ENCODE data around the gene GALNS.
A peak's percentile ranks its signal among the peaks of the same experiment; 100 is the strongest.
"Not testable (repeated sequence)": the region's sequence is repeated elsewhere in the genome, so short reads cannot be mapped to it uniquely, and the experiment has no call there.

Gene GALNS

GRCh38 chr16:88773812-88774291, 82.9 kb downstream of the GALNS start:
- no peak overlapping the region for H3K4me3 Mint-ChIP-seq
- H3K9me3 Mint-ChIP-seq: no peaks in the 10 kb centered on the region
- peaks cover 29% of the 10 kb centered on the region for H3K36me3 Mint-ChIP-seq (ENCODE audit: low read depth)
- no peak overlapping the region for H3K27ac Mint-ChIP-seq
- H3K4me1 Mint-ChIP-seq (ENCODE audit: low read depth): peaks cover 43% of the 10 kb centered on the region
- no peak for DNase-seq
- H3K27me3 Mint-ChIP-seq: no peaks in the 10 kb centered on the region

- Mint-ChIP-seq H3K4me1 (ENCODE audit: low read depth) (peaks cover 39% of the 10 kb centered on the region), H3K27me3 (no peaks in the 10 kb centered on the region), H3K27ac (no peak overlapping the region), H3K4me3 (no peak overlapping the region), H3K9me3 (no peaks in the 10 kb centered on the region), H3K36me3 (ENCODE audit: low read depth) (peaks cover 25% of the 10 kb centered on the region)
- no peak for DNase-seq
Observed at GRCh38 chr16:88772871-88773811, 83.6 kb downstream of the GALNS start.

- H3K27me3 Mint-ChIP-seq, H3K27ac Mint-ChIP-seq, H3K9me3 Mint-ChIP-seq, DNase-seq, H3K4me3 Mint-ChIP-seq: not testable (repeated sequence)
- H3K4me1 Mint-ChIP-seq (ENCODE audit: low read depth): peaks cover 40% of the 10 kb centered on the region
- H3K36me3 Mint-ChIP-seq (ENCODE audit: low read depth): peaks cover 19% of the 10 kb centered on the region
Observed at GRCh38 chr16:88771781-88772180, 85.0 kb downstream of the GALNS start.

GRCh38 chr16:88771294-88771772, 85.4 kb downstream of the GALNS start:
- Mint-ChIP-seq H3K4me3 (no peak overlapping the region), H3K27me3 (no peaks in the 10 kb centered on the region), H3K27ac (peak overlapping the region; percentile 37), H3K9me3 (no peaks in the 10 kb centered on the region), H3K4me1 (ENCODE audit: low read depth) (peaks cover 43% of the 10 kb centered on the region), H3K36me3 (ENCODE audit: low read depth) (peaks cover 14% of the 10 kb centered on the region)
- no peak for DNase-seq

GRCh38 chr16:88770461-88771293, 86.1 kb downstream of the GALNS start:
- Mint-ChIP-seq H3K9me3 (no peaks in the 10 kb centered on the region), H3K27ac (peak overlapping the region; percentile 37), H3K4me1 (ENCODE audit: low read depth) (peaks cover 50% of the 10 kb centered on the region), H3K36me3 (ENCODE audit: low read depth) (peaks cover 17% of the 10 kb centered on the region), H3K4me3 (no peak overlapping the region), H3K27me3 (no peaks in the 10 kb centered on the region)
- DNase-seq: no peak

GRCh38 chr16:88769617-88770460, 86.9 kb downstream of the GALNS start:
- Mint-ChIP-seq H3K27ac (no peak overlapping the region), H3K36me3 (ENCODE audit: low read depth) (peaks cover 14% of the 10 kb centered on the region), H3K4me1 (ENCODE audit: low read depth) (peaks cover 50% of the 10 kb centered on the region), H3K9me3 (no peaks in the 10 kb centered on the region), H3K4me3 (no peak overlapping the region), H3K27me3 (no peaks in the 10 kb centered on the region)
- DNase-seq: peak; percentile 50

- no peaks in the 10 kb centered on the region for H3K9me3 Mint-ChIP-seq
- no peak overlapping the region for H3K27ac Mint-ChIP-seq
- DNase-seq: no peak
- H3K27me3 Mint-ChIP-seq: no peaks in the 10 kb centered on the region
- H3K36me3 Mint-ChIP-seq (ENCODE audit: low read depth): peaks cover 24% of the 10 kb centered on the region
- no peak overlapping the region for H3K4me3 Mint-ChIP-seq
- H3K4me1 Mint-ChIP-seq (ENCODE audit: low read depth): peaks cover 54% of the 10 kb centered on the region
Observed at GRCh38 chr16:88768071-88768783, 88.5 kb downstream of the GALNS start.

GRCh38 chr16:88767546-88768070, 89.1 kb downstream of the GALNS start:
- peak overlapping the region; percentile 52 for H3K27ac Mint-ChIP-seq
- no peaks in the 10 kb centered on the region for H3K9me3 Mint-ChIP-seq
- H3K4me3 Mint-ChIP-seq: no peak overlapping the region
- peaks cover 50% of the 10 kb centered on the region for H3K4me1 Mint-ChIP-seq (ENCODE audit: low read depth)
- no peak for DNase-seq
- peaks cover 28% of the 10 kb centered on the region for H3K36me3 Mint-ChIP-seq (ENCODE audit: low read depth)
- H3K27me3 Mint-ChIP-seq: no peaks in the 10 kb centered on the region

GRCh38 chr16:88766975-88767374, 89.8 kb downstream of the GALNS start:
- H3K4me3 Mint-ChIP-seq: no peak overlapping the region
- no peak for DNase-seq
- peaks cover 50% of the 10 kb centered on the region for H3K4me1 Mint-ChIP-seq (ENCODE audit: low read depth)
- peak overlapping the region; percentile 42 for H3K27ac Mint-ChIP-seq
- H3K9me3 Mint-ChIP-seq: no peaks in the 10 kb centered on the region
- peaks cover 28% of the 10 kb centered on the region for H3K36me3 Mint-ChIP-seq (ENCODE audit: low read depth)
- H3K27me3 Mint-ChIP-seq: no peaks in the 10 kb centered on the region

GRCh38 chr16:88764913-88765349, 91.8 kb downstream of the GALNS start:
- Mint-ChIP-seq H3K4me1 (ENCODE audit: low read depth) (peaks cover 43% of the 10 kb centered on the region), H3K27me3 (no peaks in the 10 kb centered on the region), H3K36me3 (ENCODE audit: low read depth) (peaks cover 28% of the 10 kb centered on the region), H3K9me3 (no peaks in the 10 kb centered on the region), H3K4me3 (no peak overlapping the region), H3K27ac (peak overlapping the region; percentile 18)
- DNase-seq: no peak

- DNase-seq: no peak
- Mint-ChIP-seq H3K9me3 (no peaks in the 10 kb centered on the region), H3K27me3 (no peaks in the 10 kb centered on the region), H3K4me1 (ENCODE audit: low read depth) (peaks cover 42% of the 10 kb centered on the region), H3K36me3 (ENCODE audit: low read depth) (peaks cover 23% of the 10 kb centered on the region), H3K4me3 (no peak overlapping the region), H3K27ac (no peak overlapping the region)
Observed at GRCh38 chr16:88764080-88764479, 92.7 kb downstream of the GALNS start.
